Embryonic facial prominence (tissue), 1 donor: ENCODE measurements around the gene FBXO17.
"Not testable (repeated sequence)": the region's sequence is repeated elsewhere in the genome, so short reads cannot be mapped to it uniquely, and the experiment has no call there.

Experiments
- DNase-seq: peaks from one replicate; pipeline ENCODE4 v3.0.0-alpha.2; 2016; ENCODE audit errors: extremely low spot score

The FBXO17 gene

DNA sequence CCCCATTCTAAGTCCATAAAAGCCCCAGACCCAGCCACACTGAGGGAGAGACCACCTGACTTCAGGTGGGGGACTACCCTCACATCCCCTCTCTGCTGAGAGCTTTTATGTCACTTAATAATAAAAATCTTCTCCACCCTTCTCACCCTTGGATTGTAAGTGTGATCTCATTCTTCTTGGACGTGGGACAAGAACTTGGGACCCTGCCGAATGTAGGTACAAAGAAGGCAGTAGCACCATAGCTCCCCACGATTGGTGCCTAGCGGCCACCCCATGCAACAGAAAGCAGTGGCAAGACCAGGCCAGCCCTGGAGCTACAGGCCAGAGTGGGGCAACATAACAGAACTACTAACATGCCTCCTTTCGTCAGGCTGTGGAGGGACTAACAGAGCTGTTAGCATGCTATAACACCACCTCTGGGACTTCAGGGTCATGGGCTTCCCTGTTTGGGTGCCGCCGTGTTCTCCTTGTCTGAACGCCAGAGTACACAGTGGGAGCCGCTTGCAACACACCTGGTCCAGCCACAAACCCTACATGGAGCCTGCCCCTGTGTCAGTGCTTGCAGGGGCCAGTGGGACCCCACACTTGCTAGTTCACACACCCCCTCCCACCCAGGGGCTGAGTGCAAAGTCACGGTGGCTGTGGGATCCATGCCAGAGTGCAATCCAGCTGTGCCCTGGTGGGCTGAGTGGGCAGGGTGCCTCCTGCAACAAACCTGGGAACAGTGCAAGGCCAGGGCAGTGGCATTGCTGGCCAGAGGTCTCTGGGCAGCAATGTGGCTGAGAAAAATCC is 5.2 kb upstream of the FBXO17 start:
- no peak for DNase-seq

- no peak for DNase-seq
Observed at GRCh38 chr19:38979812-38980211, 4.3 kb upstream of the FBXO17 start.

DNA sequence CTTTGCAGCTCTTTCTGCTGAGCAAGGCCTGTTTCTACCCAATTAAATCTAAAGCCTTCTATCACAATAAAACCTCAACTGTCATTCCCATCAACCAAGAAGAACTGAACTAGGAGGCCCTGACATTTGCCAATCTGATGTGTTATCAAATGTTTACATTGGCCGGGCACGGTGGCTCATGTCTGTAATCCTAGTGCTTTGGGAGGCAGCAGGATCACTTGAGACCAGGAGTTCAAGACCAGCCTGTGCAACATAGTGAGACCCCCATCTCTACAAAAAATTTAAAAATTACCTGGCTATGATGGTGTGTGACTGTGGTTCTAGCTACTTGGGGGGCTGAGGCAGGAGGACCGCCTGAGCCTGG is 2.8 kb upstream of the FBXO17 start:
- no peak for DNase-seq

- DNase-seq: no peak
Observed at GRCh38 chr19:38977445-38978325, 2.1 kb upstream of the FBXO17 start.

GRCh38 chr19:38975861-38976271 is 324 bp upstream of the FBXO17 start:
- no peak for DNase-seq

DNA sequence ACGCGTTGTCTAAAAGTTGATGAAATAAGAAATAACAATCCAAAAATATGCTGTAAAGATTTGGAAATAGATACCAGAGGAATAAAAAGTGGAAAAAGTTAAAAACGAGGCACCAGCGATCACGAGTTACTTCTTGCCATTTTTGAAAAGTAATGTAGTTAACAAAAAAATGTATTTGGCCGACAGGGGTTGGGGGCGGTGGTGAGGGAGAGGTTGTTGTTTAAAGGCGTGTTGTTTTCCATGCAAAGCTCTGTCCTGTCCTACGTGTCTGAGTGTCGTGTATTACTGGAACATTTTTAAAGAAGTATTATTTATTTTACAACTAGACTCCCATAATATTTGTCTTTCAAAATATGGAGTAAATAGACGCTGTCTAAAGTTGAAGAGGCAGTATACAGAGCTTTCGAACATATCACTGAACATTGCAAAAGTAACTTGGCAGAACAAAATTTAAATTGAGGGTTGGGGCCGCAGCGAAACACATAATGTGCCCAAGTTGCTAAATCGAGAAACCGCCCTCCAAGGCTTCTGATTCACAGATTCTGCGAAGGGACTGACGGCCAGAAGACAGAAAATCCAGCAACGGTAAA is 823 bp downstream of the FBXO17 start:
- DNase-seq: no peak

DNA sequence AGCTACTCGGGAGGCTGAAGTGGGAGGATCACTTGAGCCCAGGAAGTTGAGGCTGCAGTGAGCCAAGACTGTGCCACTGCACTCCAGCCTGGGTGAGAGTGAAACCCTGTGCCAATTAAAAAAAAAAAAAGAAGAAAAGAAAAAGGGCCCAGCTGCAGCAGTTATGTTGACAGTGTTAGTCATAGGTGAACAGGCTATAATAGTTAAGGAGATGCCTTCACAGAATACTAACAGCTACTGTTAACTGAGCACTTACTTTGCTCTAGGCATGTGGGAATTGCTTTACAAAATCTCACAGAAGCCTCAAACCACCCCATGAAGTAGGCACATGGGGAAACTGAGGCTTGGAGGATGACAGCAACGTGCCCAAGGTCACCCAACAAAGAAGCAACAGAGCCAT is 3.9 kb downstream of the FBXO17 start:
- DNase-seq: no peak

DNA sequence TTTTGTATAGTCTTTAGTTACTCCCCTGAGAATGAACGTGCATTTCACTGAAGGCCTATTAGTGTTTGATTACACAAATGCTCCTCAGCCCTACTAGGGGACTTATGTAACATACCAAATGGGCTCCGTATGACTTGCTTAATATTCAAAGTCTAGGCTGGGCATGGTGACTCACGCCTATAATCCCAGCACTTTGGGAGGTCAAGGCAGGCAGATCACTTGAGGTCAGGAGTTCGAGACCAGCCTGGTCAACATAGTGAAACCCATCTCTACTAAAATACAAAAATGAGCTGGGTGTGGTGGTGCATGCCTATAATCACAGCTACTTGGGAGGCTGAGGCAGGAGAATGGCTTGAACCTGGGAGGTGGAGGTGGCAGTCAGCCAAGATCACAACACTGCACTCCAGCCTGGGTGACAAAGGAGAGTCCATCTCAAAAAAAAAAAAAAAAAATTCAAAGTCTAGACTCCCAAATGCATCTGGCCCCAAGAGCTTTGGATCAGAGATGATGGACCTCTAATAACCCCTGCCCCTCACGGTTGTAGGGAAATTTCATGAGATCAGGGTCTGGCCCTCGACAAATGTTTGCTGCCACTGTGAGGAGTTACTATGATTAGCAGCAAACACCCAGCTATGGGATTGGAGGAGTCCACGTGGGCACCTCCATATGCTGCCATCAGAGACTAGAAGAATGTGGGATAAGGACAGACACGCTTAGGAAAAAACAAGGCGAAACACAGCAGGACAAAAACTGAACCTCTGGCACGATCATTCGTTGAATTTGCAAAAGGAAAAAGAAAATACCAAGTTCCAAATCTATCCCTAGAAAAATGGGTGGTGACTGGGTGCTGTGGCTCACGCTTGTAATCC is 4.6 kb downstream of the FBXO17 start:
- DNase-seq: no peak

GRCh38 chr19:38966149-38966548 is 9.4 kb downstream of the FBXO17 start:
- DNase-seq: not testable (repeated sequence)

DNA sequence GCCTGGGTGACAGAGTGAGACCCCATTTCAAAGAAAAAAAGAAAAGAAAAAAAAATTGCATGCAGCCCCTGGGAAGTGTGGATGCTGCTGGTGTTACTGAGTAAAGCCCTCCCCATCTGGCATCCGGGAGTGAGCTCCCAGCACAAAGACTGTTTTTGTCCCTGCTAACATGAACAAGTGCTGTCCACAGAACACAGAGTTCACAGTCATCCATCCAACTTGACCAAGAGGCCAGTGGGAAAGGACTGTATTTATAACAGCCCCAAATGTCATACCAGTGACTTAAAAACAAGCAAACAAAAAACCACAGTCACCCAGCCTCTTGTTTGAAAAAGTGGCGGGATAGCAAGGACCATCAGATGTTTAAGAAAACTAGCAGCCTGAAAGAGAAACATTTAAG is 10.8 kb downstream of the FBXO17 start:
- no peak for DNase-seq

DNA sequence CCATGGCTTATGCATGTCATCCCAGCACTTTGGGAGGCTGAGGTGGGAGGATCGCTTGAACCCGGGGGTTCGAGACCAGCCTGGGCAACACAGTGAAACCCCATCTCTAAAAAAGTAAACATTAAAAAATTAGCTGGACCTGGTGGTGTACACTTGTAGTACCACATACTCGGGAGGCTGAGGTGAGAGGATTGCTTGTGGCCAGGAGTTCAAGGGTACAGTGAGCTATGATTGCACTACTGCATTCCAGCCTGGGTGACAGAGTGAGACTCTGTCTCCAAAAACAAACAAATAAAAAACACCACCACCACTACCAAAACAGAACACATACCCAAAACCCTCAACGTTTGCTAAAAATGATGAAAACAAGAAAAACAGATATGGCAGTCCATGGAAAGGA is 15.9 kb downstream of the FBXO17 start:
- no peak for DNase-seq

GRCh38 chr19:38958301-38958700 is 17.2 kb downstream of the FBXO17 start:
- DNase-seq: no peak

- no peak for DNase-seq
Observed at GRCh38 chr19:38956264-38956663, 19.3 kb downstream of the FBXO17 start.

- no peak for DNase-seq
Observed at GRCh38 chr19:38953677-38954076, 21.9 kb downstream of the FBXO17 start.

DNA sequence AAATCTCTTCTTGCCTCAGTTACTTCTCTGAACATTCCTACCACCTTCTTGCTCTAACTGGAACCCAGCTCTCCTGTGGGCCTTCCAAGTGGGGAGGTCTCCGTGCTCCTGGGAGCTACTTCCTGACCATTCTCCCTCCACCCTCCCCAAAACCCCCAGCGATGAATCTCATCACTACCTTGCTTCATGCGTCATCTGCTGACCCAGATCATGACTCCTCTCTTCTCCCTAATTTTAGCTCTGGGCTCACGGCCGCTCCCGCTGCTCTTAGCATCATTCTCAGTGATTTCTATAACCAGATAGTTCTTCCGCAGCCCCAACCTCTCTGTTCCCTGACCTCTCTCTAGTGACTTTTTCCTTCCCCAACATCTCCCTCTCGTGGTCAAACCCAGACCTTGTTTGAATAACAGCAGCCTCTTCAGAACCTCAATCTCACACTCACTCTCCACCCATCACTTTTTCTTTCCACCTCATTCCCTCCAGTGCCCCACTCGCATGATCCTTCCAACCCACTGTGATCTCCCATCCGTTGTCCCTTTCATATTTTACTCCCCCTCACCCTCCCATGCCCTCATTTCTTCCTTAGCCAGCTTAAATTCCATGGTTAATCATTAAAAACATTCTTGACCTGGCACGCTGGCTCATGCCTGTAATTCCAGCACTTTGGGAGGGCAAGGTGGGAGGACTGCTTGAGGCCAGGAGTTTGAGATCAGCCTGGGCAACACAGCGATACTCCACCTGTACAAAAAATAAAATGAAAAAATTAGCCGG is 23.0 kb downstream of the FBXO17 start:
- no peak for DNase-seq

GRCh38 chr19:38951187-38951586 is 24.4 kb downstream of the FBXO17 start:
- DNase-seq: no peak

DNA sequence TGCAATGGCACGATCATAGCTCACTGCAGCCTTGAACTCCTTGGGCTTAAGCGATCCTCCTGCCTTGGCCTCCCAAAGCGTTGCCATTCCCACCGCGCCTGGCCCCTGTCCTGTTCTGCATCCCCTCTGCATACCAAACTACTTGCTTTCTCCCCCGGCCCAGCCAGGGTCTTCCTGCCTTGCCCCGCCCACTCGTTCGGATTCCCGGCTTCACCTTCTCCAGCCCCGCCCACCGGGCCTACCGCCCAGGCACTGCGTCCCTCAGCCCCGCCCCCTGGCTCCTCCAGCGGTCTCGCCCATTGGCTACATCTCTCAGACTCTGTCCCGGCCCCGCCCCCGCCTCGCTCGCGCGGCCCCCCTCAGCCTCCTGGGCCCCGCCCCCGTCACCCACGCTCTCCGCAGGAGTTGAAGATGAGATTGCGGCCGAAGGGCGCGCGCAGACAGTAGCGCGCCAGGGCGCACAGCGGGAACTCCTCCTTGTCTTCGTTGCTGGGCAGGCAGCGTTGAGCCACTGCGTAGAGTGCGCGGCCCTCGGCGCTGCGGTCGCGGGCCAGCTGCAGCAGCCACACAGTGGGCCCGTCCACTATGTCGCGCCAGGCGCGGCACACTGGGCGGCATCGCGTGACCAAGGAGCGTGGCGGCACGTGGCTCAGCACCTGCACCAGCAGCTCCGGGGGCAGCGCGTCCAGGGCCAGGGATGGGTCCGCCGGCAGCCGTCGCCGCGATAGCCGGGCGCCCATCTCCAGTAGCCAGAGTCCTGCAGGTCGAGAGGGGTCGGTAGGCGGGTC is 25.8 kb downstream of the FBXO17 start:
- peak; percentile 57 for DNase-seq

DNA sequence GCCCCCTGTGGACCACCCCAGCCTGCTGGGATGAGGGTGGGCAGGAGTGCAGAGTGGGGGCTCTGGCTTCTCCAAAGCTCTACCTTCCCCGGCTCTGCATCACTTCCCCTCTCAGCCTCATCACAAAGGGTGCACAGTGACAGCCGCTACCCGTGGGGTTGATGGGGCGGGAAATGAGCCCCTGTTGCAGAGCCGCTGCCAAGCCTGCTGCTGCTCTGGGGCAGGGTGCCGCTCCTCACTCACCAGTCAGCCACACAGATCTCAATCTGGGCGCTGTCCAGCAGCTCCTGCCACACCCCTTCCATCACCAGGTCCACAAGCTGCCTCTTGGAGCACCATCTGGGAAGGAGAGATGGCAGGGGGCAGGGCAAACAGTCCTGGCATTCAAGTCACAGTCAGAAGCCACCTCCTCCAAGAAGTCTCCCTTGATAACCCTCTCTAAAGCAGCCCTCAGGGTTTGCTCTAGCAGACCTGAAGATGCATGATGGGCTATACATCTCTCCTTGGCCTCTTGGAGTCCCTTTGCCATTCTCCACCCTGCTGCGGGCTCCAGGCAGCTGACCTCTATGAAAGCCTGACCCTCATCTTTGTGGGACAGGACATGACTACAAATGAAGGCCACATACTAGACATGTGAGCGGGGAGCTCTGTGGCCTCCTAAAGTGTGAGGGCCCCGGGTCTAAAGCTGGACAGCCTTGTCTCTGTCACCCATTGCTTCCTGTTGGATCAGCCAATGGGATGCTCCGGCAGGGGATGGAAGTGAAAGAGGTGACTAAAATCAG is 29.1 kb downstream of the FBXO17 start:
- DNase-seq: no peak

DNA sequence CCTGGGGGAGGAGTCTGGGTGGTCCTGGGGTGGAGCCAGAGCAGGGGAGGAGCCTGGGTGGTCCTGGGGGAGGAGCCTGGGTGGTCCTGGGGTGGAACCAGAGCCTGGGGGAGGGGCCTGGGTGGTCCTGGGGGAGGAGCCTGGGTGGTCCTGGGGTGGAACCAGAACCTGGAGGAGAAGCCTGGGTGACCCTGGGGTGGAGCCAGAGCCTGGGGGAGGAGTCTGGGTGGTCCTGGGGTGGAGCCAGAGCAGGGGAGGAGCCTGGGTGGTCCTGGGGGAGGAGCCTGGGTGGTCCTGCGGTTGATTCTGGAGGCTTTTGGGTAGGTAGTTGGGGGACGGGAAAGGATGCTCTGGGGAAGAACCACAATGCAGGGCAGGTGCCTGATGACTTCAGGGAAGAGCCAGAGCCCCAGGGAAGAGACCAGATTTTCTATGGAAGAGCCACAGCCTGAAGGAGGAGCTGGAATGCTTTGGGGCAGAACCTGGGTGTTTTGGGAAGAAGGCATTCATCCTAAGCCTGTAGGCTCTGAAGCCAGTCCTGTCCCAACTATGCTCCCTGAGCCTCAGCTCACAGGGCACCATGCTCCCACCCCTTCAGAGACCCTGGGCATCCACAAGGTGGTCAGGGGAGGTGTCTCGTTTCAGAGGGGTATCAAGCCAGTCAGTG is 29.8 kb downstream of the FBXO17 start:
- DNase-seq: no peak
